A673 (cell line): ENCODE results near the gene FRMD5. TPM values are rescaled to one million over a fixed set of nuclear protein-coding genes. Genes with fewer than 3 reads are reported as not detected.
"Not testable (repeated sequence)": the region's sequence is repeated elsewhere in the genome, so short reads cannot be mapped to it uniquely, and the experiment has no call there.

ENCODE experiments used
- BruUV-seq: library from RNA; stranded (reverse); fragments of 400-500 nt; replicated peaks from 2 replicates; lab custom pipeline; 2021; lab: Mats Ljungman, UMichigan
- CTCF ChIA-PET: fragments of 300-600 bp; sonication (Branson Sonifier 250); formaldehyde crosslinking; loops from one replicate; lab custom pipeline; 2022; ENCODE audit warnings: antibody characterized with exemption; lab: Charles Lee
- POLR2A ChIA-PET: fragments of 300-600 bp; sonication (Branson Sonifier 250); formaldehyde crosslinking; loops from one replicate; lab custom pipeline; 2022; ENCODE audit warnings: antibody characterized with exemption; ENCODE audit not compliant: low non-redundant PET; lab: Charles Lee
- DNase-seq: peaks from one replicate; pipeline ENCODE4 v3.0.0-alpha.2; 2015; ENCODE audit warnings: low spot score
- H3K27ac ChIP-seq: fragments of 200-600 bp; sonication (generic); 2 replicates; pipeline ENCODE4 v1.5.1; 2016; ENCODE audit warnings: mixed run types, low read depth, mild to moderate bottlenecking, mixed read lengths, antibody characterized with exemption, low read length; ENCODE audit not compliant: poor library complexity, severe bottlenecking
- H3K27me3 ChIP-seq: fragments of 200-600 bp; sonication (generic); replicated peaks from 2 replicates; pipeline ENCODE4 v1.6.1; 2017; ENCODE audit warnings: mixed run types, low read depth, mild to moderate bottlenecking, mixed read lengths, antibody characterized with exemption, low read length; ENCODE audit not compliant: insufficient read depth, poor library complexity
- H3K36me3 ChIP-seq: fragments of 200-600 bp; sonication (generic); 2 replicates; pipeline ENCODE4 v1.6.1; 2016; ENCODE audit warnings: mixed run types, mild to moderate bottlenecking, mixed read lengths, antibody characterized with exemption, low read length; ENCODE audit not compliant: insufficient read depth, poor library complexity, severe bottlenecking
- H3K4me1 ChIP-seq: fragments of 200-600 bp; sonication (generic); 2 replicates; pipeline ENCODE4 v1.6.1; 2017; ENCODE audit warnings: mixed run types, mild to moderate bottlenecking, mixed read lengths, antibody characterized with exemption, low read length; ENCODE audit not compliant: insufficient read depth, poor library complexity, severe bottlenecking
- H3K4me3 ChIP-seq: fragments of 200-600 bp; sonication (generic); 2 replicates; pipeline ENCODE4 v1.5.1; 2016; ENCODE audit warnings: low read depth, mixed run types, mild to moderate bottlenecking, mixed read lengths, low read length; ENCODE audit not compliant: poor library complexity, severe bottlenecking
- H3K9me3 ChIP-seq: fragments of 200-600 bp; sonication (generic); 2 replicates; pipeline ENCODE4 v1.6.1; 2016; ENCODE audit warnings: mixed run types, low read depth, mild to moderate bottlenecking, mixed read lengths, antibody characterized with exemption, low read length; ENCODE audit not compliant: poor library complexity, severe bottlenecking
- CTCF ChIP-seq: fragments of 300-800, 200-600 bp; sonication (generic); conservative IDR thresholded peaks from 2 replicates; pipeline ENCODE4 v1.5.1; 2017; ENCODE audit warnings: low read depth, mild to moderate bottlenecking, antibody characterized with exemption, low read length, moderate library complexity, mixed read lengths
- EZH2 ChIP-seq: fragments of 200-600 bp; sonication (generic); IDR thresholded peaks from 2 replicates; pipeline ENCODE4 v1.6.1; 2017; ENCODE audit warnings: borderline replicate concordance, low read depth, mild to moderate bottlenecking, mixed read lengths, antibody characterized with exemption, low read length; ENCODE audit not compliant: poor library complexity, severe bottlenecking
- intact Hi-C: fragments of 100-400 bp; cut with micrococcal nuclease; formaldehyde crosslinking; loops from one replicate; pipeline ENCODE4 v1.10.0; 2022; ENCODE audit not compliant: unreplicated experiment
- total RNA-seq: library from RNA; stranded (reverse); gene quantifications from 2 replicates; pipeline ENCODE4 v1.2.3, GENCODE V29; 2021

Gene FRMD5
- total RNA-seq, 1 experiment from 2014 or later, result 2.6 TPM

DNA sequence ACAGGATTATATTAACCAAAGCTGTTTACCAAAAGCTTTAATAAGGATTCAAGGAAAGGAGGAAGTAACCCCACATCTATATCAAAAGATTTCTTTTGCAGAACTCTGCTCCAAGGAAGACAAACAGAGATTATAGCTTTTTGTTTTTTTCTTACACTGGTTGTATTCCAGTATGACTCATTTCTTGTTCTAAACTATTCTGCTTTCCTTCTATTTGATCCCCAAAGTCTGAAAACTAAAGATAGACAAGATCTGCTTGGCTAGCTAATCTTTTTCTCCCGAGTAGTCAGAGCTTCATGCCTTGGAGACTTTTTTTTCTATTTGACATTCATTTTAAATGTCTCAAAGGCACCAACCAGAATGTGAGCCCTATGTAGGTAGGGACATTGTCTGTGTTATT, 36.8 kb upstream of the FRMD5 start:
- ChIA-PET CTCF (no interaction called here), POLR2A (interaction anchor here (0.6 kb wide), 1 partner anchor 19 kb away, joined by 3 read pairs; no protein-coding TSS in a partner anchor)
- Histone ChIP-seq H3K27me3 (no peaks in the 10 kb centered on the region), H3K9me3 (no peaks in the 10 kb centered on the region), H3K36me3 (no peaks in the 10 kb centered on the region), H3K4me3 (no peak overlapping the region), H3K4me1 (no peaks in the 10 kb centered on the region), H3K27ac (no peak overlapping the region)
- DNase-seq, result no peak
- no TSS peak for BruUV-seq
- TF ChIP-seq EZH2 (no peak), CTCF (no peak)
- intact Hi-C loops, result no loop called here

DNA sequence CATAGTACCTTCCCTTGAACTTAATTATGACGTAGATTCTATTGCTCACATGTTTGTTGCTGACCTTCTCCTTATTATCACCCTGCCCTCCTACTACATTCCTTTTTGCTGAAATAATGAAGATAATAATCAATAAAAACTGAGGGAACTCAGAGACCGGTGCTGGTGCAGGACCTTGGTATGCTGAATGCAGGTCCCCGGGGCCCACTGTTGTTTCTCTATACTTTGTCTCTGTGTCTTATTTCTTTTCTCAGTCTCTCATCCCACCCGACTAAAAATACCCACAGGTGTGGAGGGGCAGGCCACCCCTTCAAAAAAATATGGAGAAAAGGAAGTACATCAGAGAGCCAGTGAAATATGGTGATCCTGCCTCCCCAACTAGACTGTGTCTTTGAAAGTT, 34.2 kb upstream of the FRMD5 start:
- H3K9me3 ChIP-seq, DNase-seq, H3K27me3 ChIP-seq, H3K4me1 ChIP-seq, H3K4me3 ChIP-seq, intact Hi-C loops, CTCF ChIA-PET, BruUV-seq, H3K27ac ChIP-seq, H3K36me3 ChIP-seq: not testable (repeated sequence)
- POLR2A ChIA-PET, result interaction anchor here (0.6 kb wide), 1 partner anchor 21 kb away, joined by 3 read pairs; no protein-coding TSS in a partner anchor

- Histone ChIP-seq H3K27me3 (no peaks in the 10 kb centered on the region), H3K27ac (no peak overlapping the region), H3K4me3 (no peak overlapping the region), H3K9me3 (no peaks in the 10 kb centered on the region), H3K36me3 (no peaks in the 10 kb centered on the region), H3K4me1 (no peaks in the 10 kb centered on the region)
- intact Hi-C loops, result no loop called here
- BruUV-seq, result no TSS peak
- no peak for DNase-seq
- POLR2A ChIA-PET, result no interaction called here
- TF ChIP-seq CTCF (no peak), EZH2 (no peak)
- CTCF ChIA-PET, result no interaction called here
Measured at GRCh38 chr15:44227584-44227983, 32.5 kb upstream of the FRMD5 start.

GRCh38 chr15:44227001-44227400, 31.9 kb upstream of the FRMD5 start:
- intact Hi-C loops, CTCF ChIA-PET, H3K36me3 ChIP-seq, POLR2A ChIA-PET, H3K27me3 ChIP-seq, DNase-seq, H3K27ac ChIP-seq, H3K4me3 ChIP-seq, H3K4me1 ChIP-seq, BruUV-seq, H3K9me3 ChIP-seq: not testable (repeated sequence)
